Heart right ventricle (tissue), 16 donors: ENCODE data around the gene BLVRA. TPM values are rescaled to one million over a fixed set of nuclear protein-coding genes. Genes with fewer than 3 reads are reported as not detected.
"Not testable (repeated sequence)": the region's sequence is repeated elsewhere in the genome, so short reads cannot be mapped to it uniquely, and the experiment has no call there.

Source experiments
- ATAC-seq, 8 donors: fragments of 200-7000 bp; cut with Tn5 transposase; one replicate each; pipeline ENCODE4 v1.9.1; 2020; ENCODE audit warnings: mild to moderate bottlenecking in 8 of 8, moderate library complexity in 8 of 8, moderate number of reproducible peaks in 1 of 8
- DNase-seq, 2 donors: peaks; one replicate each; pipeline ENCODE4 v3.0.0-alpha.2; 2020
- H3K27ac ChIP-seq, 10 donors: fragments of 200-600 bp; sonication (generic) in 2 of 10; one replicate each; pipeline versions ENCODE4 v1.5.0 to v1.8.0; 2020 to 2022; ENCODE audit warnings: mild to moderate bottlenecking in 3 of 10
- H3K27me3 ChIP-seq, 7 donors: fragments of 200-600 bp; one replicate each; pipeline ENCODE4 v1.8.0; 2021 to 2022; ENCODE audit warnings: mild to moderate bottlenecking in 2 of 7
- H3K36me3 ChIP-seq, 9 donors: fragments of 200-600 bp; sonication (generic) in 1 of 9; one replicate each; pipeline versions ENCODE4 v1.5.0 to v1.8.0; 2020 to 2022; ENCODE audit warnings: mild to moderate bottlenecking in 2 of 9
- H3K4me1 ChIP-seq, 9 donors: fragments of 200-600 bp; sonication (generic) in 1 of 9; one replicate each; pipeline versions ENCODE4 v1.5.0 to v1.8.0; 2020 to 2022; ENCODE audit warnings: mild to moderate bottlenecking in 4 of 9
- H3K4me3 ChIP-seq, 10 donors: fragments of 200-600 bp; sonication (generic) in 2 of 10; one replicate each; pipeline versions ENCODE4 v1.5.0 to v1.8.0; 2020 to 2022; ENCODE audit warnings: mild to moderate bottlenecking in 7 of 10, moderate library complexity in 2 of 10
- H3K9me3 ChIP-seq, 11 donors: fragments of 200-600 bp in 10 of 11; sonication (generic) in 2 of 11; one replicate each; pipeline versions ENCODE4 v1.5.0 to v1.8.0; 2013 to 2022; ENCODE audit warnings: mild to moderate bottlenecking in 2 of 11, control low read depth in 1 of 11, moderate library complexity in 1 of 11
- CTCF ChIP-seq, 9 donors: fragments of 200-600 bp; sonication (generic) in 2 of 9; IDR thresholded peaks; one replicate each; pipeline versions ENCODE4 v1.5.0 to v1.8.0; 2021 to 2022; ENCODE audit warnings: antibody characterized with exemption in 9 of 9, mild to moderate bottlenecking in 5 of 9, moderate library complexity in 1 of 9
- WGBS, 2 donors: extraction: QIAGEN DNeasy Blood & Tissue Kit; methylation state at CpG; one replicate each; pipeline ENCODE4 v1.1.7; 2013; ENCODE audit warnings: inconsistent platforms in 1 of 2; 5-methylcytosine and 5-hydroxymethylcytosine counted together
- intact Hi-C, 10 donors: fragments of 100-400 bp; cut with DNase I; formaldehyde crosslinking; loops; one replicate each; pipeline versions ENCODE4 v1.11.1 to v1.14.2; 2022
- long read RNA-seq, 3 donors: library from polyadenylated mRNA; unstranded; transcript quantifications; one replicate each; pipeline ENCODE4 v2.0.0, GENCODE V29; 2020 to 2021
- polyA plus RNA-seq, 2 donors: library from polyadenylated mRNA; stranded (reverse); fragments of 200-250 nt; gene quantifications; one replicate each; pipeline ENCODE4 v1.2.3, GENCODE V29; 2013
- total RNA-seq, 10 donors: library from RNA; stranded (reverse); fragmentation: NEBNext Ultra II Directional in 3 of 10; extraction: Animal tissue kit (Norgen Biotek cat#: 25700) in 3 of 10; gene quantifications; one replicate each; pipeline versions ENCODE4 v1.2.1 to v1.2.4, GENCODE V29; 2021 to 2023
- donor health status: Arrhythmogenic right ventricular cardiomyopathy.
- donor health status: ischemic (EF 13 %, LVEDD 7.1; RV severe dilation, severe dysfunction).
- donor health status: healthy with polysubstance abuse.
- donor health status: DM: no; HTN: yes; CAD: no.
- donor health status: DM: no; HTN: no; CAD: no.
- donor health status: ischemic (EF 25% LVEDD 6.9; RV normal size, moderate dysfunction).
- donor health status: ischemic (EF 25% LVEDD 5.7; RV mildly dilated, moderate dysfunction).
- donor health status: healthy.
- donor health status: DM: yes; HTN: yes; CAD: no.
- donor health status: Ischemic cardiomyopathy.
- donor health status: ischemic (EF 35%, LVEDD 5.7; RV mildly dilated, moderate dysfunction).
- donor health status: nonischemic (EF 11% LVEDD 7.7; RV severe dilation, severe dysfunction).
- donor health status: DM: yes; HTN: yes; CAD: no.
- donor health status: PGD.
- donor health status: ischemic (EF 29% LVEDD 5.4; RV normal size, mild dysfunction).
- donor health status: nonischemic (EF 23%, LVEDD 6.1; RV moderate dilation, normal function).

Gene BLVRA, protein sequence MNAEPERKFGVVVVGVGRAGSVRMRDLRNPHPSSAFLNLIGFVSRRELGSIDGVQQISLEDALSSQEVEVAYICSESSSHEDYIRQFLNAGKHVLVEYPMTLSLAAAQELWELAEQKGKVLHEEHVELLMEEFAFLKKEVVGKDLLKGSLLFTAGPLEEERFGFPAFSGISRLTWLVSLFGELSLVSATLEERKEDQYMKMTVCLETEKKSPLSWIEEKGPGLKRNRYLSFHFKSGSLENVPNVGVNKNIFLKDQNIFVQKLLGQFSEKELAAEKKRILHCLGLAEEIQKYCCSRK
- 10 to 100 TPM; 39.4 to 68.9 (median 45.1) TPM for total RNA-seq
- polyA plus RNA-seq: 10 to 100 TPM; 47.8 to 54.6 TPM
- long read RNA-seq, donor 1, transcript BLVRA-202 (9 exons, 1,161 nt): minor isoform, 9 of 60 reads
- long read RNA-seq, donor 1, transcript BLVRA-201 (8 exons, 1,071 nt): major isoform, 44 of 60 reads
- long read RNA-seq, donor 1, partial matches to known transcripts: 6 of 60 reads
- long read RNA-seq, donor 1, other reads (novel, unspliced or antisense): 1 of 60 reads
- long read RNA-seq, donor 2, transcript BLVRA-202 (9 exons, 1,161 nt): minor isoform, 8 of 60 reads
- long read RNA-seq, donor 2, transcript BLVRA-201 (8 exons, 1,071 nt): major isoform, 40 of 60 reads
- long read RNA-seq, donor 2, partial matches to known transcripts: 10 of 60 reads
- long read RNA-seq, donor 2, other reads (novel, unspliced or antisense): 2 of 60 reads
- long read RNA-seq, donor 3, transcript BLVRA-202 (9 exons, 1,161 nt): minor isoform, 5 of 64 reads
- long read RNA-seq, donor 3, transcript BLVRA-201 (8 exons, 1,071 nt): major isoform, 53 of 64 reads
- long read RNA-seq, donor 3, partial matches to known transcripts: 2 of 64 reads
- long read RNA-seq, donor 3, other reads (novel, unspliced or antisense): 4 of 64 reads

DNA sequence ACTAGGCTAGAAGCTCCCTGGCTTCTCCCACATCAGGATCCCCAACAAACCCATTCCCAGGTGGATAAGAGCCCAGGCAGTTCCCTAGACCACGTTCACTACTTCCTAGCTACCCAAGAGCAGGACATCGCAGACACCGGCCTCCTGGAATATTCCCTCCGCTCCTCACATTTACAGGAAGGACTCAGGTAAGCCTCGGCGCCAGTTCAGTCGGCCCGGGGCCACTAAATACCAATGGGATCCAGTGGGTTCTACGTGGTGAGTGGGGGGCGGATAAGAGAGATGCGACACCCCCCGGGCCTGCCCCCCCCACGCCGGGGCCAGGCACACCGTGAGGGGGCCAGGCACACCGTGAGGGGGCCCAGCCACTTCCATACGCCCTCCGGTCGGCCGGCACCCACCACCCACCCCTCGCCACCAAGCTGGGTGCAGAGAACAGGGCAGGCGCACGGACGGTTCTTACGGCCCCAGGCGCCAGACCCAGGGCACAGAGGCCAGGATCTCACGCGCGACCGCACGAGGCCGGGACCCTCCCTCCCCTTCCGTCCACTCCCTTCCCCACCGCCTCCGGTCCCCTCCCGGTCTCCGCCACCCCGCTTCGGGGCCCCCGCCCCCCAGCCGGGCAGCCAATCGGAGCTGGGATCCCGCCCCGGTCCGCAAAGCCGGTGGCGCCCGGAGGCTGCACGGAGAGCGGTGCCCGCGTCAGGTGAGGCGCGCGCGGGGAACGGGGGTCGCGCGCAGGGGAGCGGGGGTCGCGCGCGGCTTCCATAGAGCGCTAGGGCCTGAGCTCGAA lies at the start of gene BLVRA:
TSS of gene BLVRA (plus strand) at position 652 of the 793 bp plus-strand sequence. CDS start 12,479 bp downstream, outside the sequence.
- Histone ChIP-seq H3K4me3 (peak within 1 kb of the TSS; percentile 61 to 92 (median 74)), H3K27ac (peak within 1 kb of the TSS in 9 of 10 donors; percentile 44 to 92 (median 69)), H3K27me3 (no peaks in the 10 kb centered on the region), H3K4me1 (peaks cover 0 to 72% (median 11%) of the 10 kb centered on the region in 9 donors), H3K9me3 (no peaks in the 10 kb centered on the region), H3K36me3 (no peaks in the 10 kb centered on the region)
- DNase-seq (peak; percentile 72 to 78), ATAC-seq (peak; percentile 89 to 94 (median 90))
- TF ChIP-seq CTCF (IDR thresholded peaks at IDR 0.05): no peak
- 3% methylated on average over 64 to 67 of the region's 67 CpGs for WGBS, 2 donors
- intact Hi-C loops: no loop called here

DNA sequence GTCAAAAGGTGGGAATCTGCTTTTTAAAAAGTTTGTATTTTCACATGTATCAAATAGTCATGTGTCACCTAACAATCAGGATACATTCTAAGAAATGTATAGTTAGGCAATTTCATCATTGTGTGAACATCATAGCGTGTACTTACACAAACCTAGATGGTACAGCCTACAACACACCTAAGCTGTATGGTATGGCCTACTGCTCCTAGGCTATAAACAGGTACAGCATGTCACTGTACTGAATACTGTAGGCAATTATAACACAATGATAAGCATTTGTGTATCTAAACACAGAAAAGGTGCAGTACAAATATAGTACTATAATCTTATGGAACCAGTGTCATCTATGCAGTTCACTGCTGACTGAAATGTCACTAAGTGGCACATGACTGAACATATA lies 47.0 kb upstream of the BLVRA start:
- no peak overlapping the region for H3K4me3 ChIP-seq
- intact Hi-C loops: loop anchor here in 2 of 10 donors (10.0 kb wide), 2 partner anchors 133 to 767 kb away; no protein-coding TSS in a partner anchor
- DNase-seq (no peak), ATAC-seq (no peak)
- H3K4me1 ChIP-seq: peaks cover 0 to 17% (median 8%) of the 10 kb centered on the region in 9 donors
- H3K27ac ChIP-seq: no peak overlapping the region
- H3K27me3 ChIP-seq: no peaks in the 10 kb centered on the region
- H3K9me3 ChIP-seq: peaks cover 0 to 4% (median 0%) of the 10 kb centered on the region in 11 donors
- peaks cover 0 to 8% (median 0%) of the 10 kb centered on the region in 9 donors for H3K36me3 ChIP-seq
- 93 to 98% methylated on average over 1 of the region's 1 CpG for WGBS, 2 donors
- no peak for TF ChIP-seq CTCF (IDR thresholded peaks at IDR 0.05)

DNA sequence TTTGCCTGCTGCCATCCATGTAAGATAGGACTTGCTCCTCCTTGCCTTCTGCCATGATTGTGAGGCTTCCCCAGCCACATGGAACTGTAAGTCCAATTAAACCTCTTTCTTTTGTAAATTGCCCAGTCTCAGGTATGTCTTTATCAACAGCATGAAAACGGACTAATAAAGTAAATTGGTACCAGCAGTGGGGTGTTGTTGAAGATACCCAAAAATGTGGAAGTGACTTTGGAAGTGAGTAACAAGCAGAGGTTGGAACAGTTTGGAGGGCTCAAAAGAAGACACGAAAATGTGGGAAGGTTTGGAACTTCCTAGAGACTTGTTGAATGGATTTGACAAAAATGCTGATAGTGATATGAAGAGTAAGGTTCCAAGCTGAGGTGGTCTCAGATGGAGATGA lies 42.5 kb upstream of the BLVRA start:
- ATAC-seq, DNase-seq, H3K36me3 ChIP-seq, H3K27ac ChIP-seq, H3K4me3 ChIP-seq, H3K27me3 ChIP-seq, H3K9me3 ChIP-seq: not testable (repeated sequence)
- peaks cover 0 to 11% (median 3%) of the 10 kb centered on the region in 9 donors for H3K4me1 ChIP-seq
- 97 to 98% methylated on average over 2 of the region's 2 CpGs for WGBS, 2 donors
- intact Hi-C loops: loop anchor here in 2 of 10 donors (10.0 kb wide), 2 partner anchors 129 to 771 kb away; no protein-coding TSS in a partner anchor

- no peak for DNase-seq
- Histone ChIP-seq H3K27me3 (no peaks in the 10 kb centered on the region), H3K4me1 (peaks cover 0 to 9% (median 0%) of the 10 kb centered on the region in 9 donors), H3K4me3 (no peak overlapping the region), H3K9me3 (peaks cover 0 to 4% (median 0%) of the 10 kb centered on the region in 11 donors), H3K36me3 (peaks cover 0 to 8% (median 0%) of the 10 kb centered on the region in 9 donors), H3K27ac (no peak overlapping the region)
- TF ChIP-seq CTCF (IDR thresholded peaks at IDR 0.05): no peak
- 87 to 92% methylated on average over 2 of the region's 2 CpGs for WGBS, 2 donors
- intact Hi-C loops: loop anchor here in 2 of 10 donors (10.0 kb wide), 2 partner anchors 128 to 772 kb away; no protein-coding TSS in a partner anchor
- ATAC-seq: no peak
Measured at GRCh38 chr7:43716598-43716997, 41.9 kb upstream of the BLVRA start.
